ENCODE data around the gene ACO2. TPM values are rescaled to one million over a fixed set of nuclear protein-coding genes. Genes with fewer than 3 reads are reported as not detected.

The ACO2 gene
- total RNA-seq, 1 donor from 2014 or later = 83.5 TPM

DNA sequence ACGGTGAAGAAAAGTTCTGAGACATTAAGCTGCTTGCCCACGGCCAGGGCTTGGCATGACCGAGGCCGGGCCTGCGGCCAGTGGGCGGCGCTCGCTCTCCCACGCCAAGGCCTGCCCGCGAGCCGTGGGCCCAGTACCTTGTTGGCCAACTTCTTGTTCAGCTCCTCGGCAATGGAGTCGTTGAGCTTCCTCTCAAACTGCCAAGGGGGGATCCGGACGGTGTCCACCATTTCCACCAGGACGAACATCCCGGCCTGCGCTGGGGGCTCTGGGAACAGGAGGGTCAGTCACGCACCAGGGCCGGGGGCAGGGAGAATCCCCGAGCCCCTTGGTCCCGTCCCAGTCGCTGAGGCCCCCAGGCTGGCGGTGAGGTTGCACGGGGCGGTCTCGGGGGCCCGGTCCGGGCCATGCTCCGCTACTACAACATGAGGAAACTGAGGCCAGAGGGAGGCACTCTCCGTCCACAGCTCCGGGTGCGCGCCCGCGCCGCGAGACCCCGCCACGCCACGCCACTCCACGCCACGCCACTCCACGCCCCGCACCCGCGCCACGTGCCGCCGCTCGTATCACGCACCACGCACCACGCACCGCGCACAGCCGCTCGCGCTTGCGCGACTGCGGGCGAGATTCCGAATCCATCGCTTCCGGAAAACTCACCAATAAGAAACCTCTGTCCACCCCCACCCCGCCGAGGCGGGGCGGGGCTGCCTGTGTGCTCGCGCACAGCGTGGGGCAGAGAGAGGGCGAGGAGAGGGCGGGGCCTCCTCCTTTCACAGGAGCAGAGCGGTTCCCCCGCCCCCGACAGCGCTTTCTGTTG lies 75.1 kb downstream of the ACO2 start, which contains the start of gene POLR3H:
Gene POLR3H, minus strand, starts transcription at position 617 of the 817 bp plus-strand sequence. Its CDS starts 369 bp downstream, at position 248.
- TF ChIP-seq, protein P1, sequence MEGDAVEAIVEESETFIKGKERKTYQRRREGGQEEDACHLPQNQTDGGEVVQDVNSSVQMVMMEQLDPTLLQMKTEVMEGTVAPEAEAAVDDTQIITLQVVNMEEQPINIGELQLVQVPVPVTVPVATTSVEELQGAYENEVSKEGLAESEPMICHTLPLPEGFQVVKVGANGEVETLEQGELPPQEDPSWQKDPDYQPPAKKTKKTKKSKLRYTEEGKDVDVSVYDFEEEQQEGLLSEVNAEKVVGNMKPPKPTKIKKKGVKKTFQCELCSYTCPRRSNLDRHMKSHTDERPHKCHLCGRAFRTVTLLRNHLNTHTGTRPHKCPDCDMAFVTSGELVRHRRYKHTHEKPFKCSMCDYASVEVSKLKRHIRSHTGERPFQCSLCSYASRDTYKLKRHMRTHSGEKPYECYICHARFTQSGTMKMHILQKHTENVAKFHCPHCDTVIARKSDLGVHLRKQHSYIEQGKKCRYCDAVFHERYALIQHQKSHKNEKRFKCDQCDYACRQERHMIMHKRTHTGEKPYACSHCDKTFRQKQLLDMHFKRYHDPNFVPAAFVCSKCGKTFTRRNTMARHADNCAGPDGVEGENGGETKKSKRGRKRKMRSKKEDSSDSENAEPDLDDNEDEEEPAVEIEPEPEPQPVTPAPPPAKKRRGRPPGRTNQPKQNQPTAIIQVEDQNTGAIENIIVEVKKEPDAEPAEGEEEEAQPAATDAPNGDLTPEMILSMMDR (IDR thresholded peaks at IDR 0.05; ENCODE audit: unreplicated experiment) = peak; percentile 11
- H3K4me1 Mint-ChIP-seq (ENCODE audit: unreplicated experiment) = peaks cover 13% of the 10 kb centered on the region
- peaks cover 8% of the 10 kb centered on the region for H3K27me3 Mint-ChIP-seq (ENCODE audit: unreplicated experiment)
- peaks cover 13% of the 10 kb centered on the region for H3K36me3 Mint-ChIP-seq (ENCODE audit: low read depth, unreplicated experiment)
- peak within 1 kb of the TSS; percentile 95 for H3K4me3 Mint-ChIP-seq (ENCODE audit: unreplicated experiment)
- peak; percentile 96 for DNase-seq (ENCODE audit: low spot score)
- no peaks in the 10 kb centered on the region for H3K9me3 Mint-ChIP-seq (ENCODE audit: unreplicated experiment)
- peak within 1 kb of the TSS; percentile 76 for H3K27ac Mint-ChIP-seq (ENCODE audit: unreplicated experiment)

DNA sequence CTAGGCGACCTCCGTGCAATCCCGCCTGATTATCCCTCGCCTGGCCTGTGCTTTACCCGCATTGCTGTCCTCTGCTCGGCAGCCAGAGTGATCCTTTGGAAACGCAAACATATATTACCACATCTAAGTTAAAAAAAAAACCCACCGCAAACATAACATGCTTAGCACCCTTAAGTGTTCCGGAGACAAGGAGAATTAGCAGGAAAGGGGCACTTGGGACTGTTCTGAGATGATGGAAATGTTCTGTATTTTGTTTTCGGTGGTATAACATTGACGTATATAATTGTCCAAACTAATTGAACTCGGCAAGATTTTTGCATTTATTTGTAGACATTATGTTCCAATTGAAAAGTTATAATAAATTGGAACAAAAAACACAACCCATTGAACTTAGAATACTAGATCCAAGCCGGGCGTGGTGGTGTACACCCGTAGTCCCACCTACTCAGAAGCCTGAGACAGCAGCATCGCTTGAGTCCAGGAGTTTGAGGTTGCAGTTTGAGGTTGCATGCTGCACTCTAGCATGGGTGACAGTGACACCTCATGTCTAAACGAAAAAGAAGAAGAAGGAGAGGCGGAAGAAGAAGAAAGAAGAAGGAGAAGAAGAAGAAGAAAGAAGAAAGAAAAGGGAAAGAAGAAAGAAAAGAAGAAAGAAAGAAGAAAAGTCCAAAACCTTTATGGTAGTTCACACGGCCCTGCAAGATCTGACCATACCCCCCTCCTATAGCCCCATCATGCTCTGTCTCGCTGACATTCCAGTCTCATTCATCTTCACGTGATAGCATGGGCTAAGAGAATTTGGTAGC lies 76.0 kb downstream of the ACO2 start:
- peak overlapping the region; percentile 76 for H3K27ac Mint-ChIP-seq (ENCODE audit: unreplicated experiment)
- peaks cover 6% of the 10 kb centered on the region for H3K36me3 Mint-ChIP-seq (ENCODE audit: low read depth, unreplicated experiment)
- DNase-seq (ENCODE audit: low spot score) = no peak

GRCh38 chr22:41548830-41549211 lies 79.9 kb downstream of the ACO2 start:
- H3K27ac Mint-ChIP-seq (ENCODE audit: unreplicated experiment) = no peak overlapping the region
- H3K4me3 Mint-ChIP-seq (ENCODE audit: unreplicated experiment) = no peak overlapping the region
- H3K27me3 Mint-ChIP-seq (ENCODE audit: unreplicated experiment) = peaks cover 8% of the 10 kb centered on the region

More for the DNA sequence above, 76.0 kb downstream of the ACO2 start:
- H3K9me3 Mint-ChIP-seq (ENCODE audit: unreplicated experiment) = no peaks in the 10 kb centered on the region
- H3K27me3 Mint-ChIP-seq (ENCODE audit: unreplicated experiment) = peaks cover 8% of the 10 kb centered on the region
- TF ChIP-seq, protein P1 (IDR thresholded peaks at IDR 0.05; ENCODE audit: unreplicated experiment) = no peak
- peak overlapping the region; percentile 95 for H3K4me3 Mint-ChIP-seq (ENCODE audit: unreplicated experiment)
- H3K4me1 Mint-ChIP-seq (ENCODE audit: unreplicated experiment) = peaks cover 13% of the 10 kb centered on the region

DNA sequence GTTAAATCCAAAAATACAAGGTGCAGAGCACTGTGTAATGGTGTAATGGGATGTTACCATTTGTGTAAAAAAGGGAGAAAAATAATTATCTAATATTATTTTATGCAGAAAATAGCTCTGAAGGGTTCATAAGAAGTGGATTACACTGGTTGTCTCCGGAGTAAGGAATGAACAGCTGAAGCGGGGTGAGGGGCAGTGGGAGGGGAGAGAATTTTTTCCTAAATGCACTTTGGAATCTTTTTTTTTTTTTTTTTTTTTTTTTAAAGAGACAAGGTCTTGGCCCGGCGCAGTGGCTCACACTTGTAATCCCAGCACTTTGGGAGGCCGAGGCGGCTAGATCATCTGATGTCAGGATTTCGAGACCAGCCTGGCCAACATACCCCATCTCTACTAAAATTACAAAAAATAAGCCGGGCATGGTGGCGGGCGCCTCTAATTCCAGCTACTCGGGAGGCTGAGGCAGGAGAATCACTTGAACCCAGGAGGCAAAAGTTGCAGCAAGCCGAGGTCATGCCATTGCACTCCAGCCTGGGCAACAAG lies 82.1 kb downstream of the ACO2 start:
- peaks cover 4% of the 10 kb centered on the region for H3K27me3 Mint-ChIP-seq (ENCODE audit: unreplicated experiment)
- DNase-seq (ENCODE audit: low spot score) = no peak
- H3K27ac Mint-ChIP-seq (ENCODE audit: unreplicated experiment) = no peak overlapping the region
- no peaks in the 10 kb centered on the region for H3K4me1 Mint-ChIP-seq (ENCODE audit: unreplicated experiment)
- no peaks in the 10 kb centered on the region for H3K36me3 Mint-ChIP-seq (ENCODE audit: low read depth, unreplicated experiment)
- H3K9me3 Mint-ChIP-seq (ENCODE audit: unreplicated experiment) = no peaks in the 10 kb centered on the region
- no peak overlapping the region for H3K4me3 Mint-ChIP-seq (ENCODE audit: unreplicated experiment)
- TF ChIP-seq, protein P1 (IDR thresholded peaks at IDR 0.05; ENCODE audit: unreplicated experiment) = no peak

More at GRCh38 chr22:41548830-41549211, 79.9 kb downstream of the ACO2 start:
- Mint-ChIP-seq H3K9me3 (ENCODE audit: unreplicated experiment) (no peaks in the 10 kb centered on the region), H3K36me3 (ENCODE audit: low read depth, unreplicated experiment) (no peaks in the 10 kb centered on the region), H3K4me1 (ENCODE audit: unreplicated experiment) (peaks cover 3% of the 10 kb centered on the region)
- no peak for DNase-seq (ENCODE audit: low spot score)
- TF ChIP-seq, protein P1 (IDR thresholded peaks at IDR 0.05; ENCODE audit: unreplicated experiment) = no peak

Measured in endothelial cell (in vitro differentiated cells).